Activated T-cell treated with anti-CD3 and anti-CD28 coated beads for 48 hours (primary cell): ENCODE measurements around the gene LY9.
A peak's percentile ranks its signal among the peaks of the same experiment; 100 is the strongest.

Experiments used
- DNase-seq: peaks from one replicate; pipeline ENCODE4 v3.0.0-alpha.2; 2020; ENCODE audit warnings: low read depth

Gene LY9

GRCh38 chr1:160836981-160837557 is 41.1 kb downstream of the LY9 start:
- DNase-seq, result no peak

GRCh38 chr1:160837558-160838205 is 41.7 kb downstream of the LY9 start:
- peak; percentile 72 for DNase-seq

- DNase-seq, result no peak
Observed at GRCh38 chr1:160838888-160839287, 42.9 kb downstream of the LY9 start.

- DNase-seq, result no peak
Observed at GRCh38 chr1:160839746-160840145, 43.8 kb downstream of the LY9 start.

- no peak for DNase-seq
Observed at GRCh38 chr1:160841079-160841478, 45.1 kb downstream of the LY9 start.

- DNase-seq, result no peak
Observed at GRCh38 chr1:160844447-160845232, 48.7 kb downstream of the LY9 start.

GRCh38 chr1:160846281-160846680 is 50.3 kb downstream of the LY9 start:
- DNase-seq, result no peak

GRCh38 chr1:160850541-160850940 is 54.6 kb downstream of the LY9 start:
- no peak for DNase-seq

GRCh38 chr1:160850993-160851392 is 55.0 kb downstream of the LY9 start:
- no peak for DNase-seq

GRCh38 chr1:160853014-160853413 is 57.0 kb downstream of the LY9 start:
- DNase-seq, result no peak

- DNase-seq, result no peak
Observed at GRCh38 chr1:160853754-160854153, 57.8 kb downstream of the LY9 start.

- DNase-seq, result no peak
Observed at GRCh38 chr1:160855181-160855981, 59.4 kb downstream of the LY9 start.

- DNase-seq, result no peak
Observed at GRCh38 chr1:160858097-160858496, 62.1 kb downstream of the LY9 start.

- no peak for DNase-seq
Observed at GRCh38 chr1:160858507-160858906, 62.5 kb downstream of the LY9 start.

GRCh38 chr1:160859166-160859565 is 63.2 kb downstream of the LY9 start:
- DNase-seq, result no peak

GRCh38 chr1:160860840-160861505 is 65.0 kb downstream of the LY9 start:
- no peak for DNase-seq

- DNase-seq, result peak; percentile 53
Observed at GRCh38 chr1:160862203-160863060, 66.5 kb downstream of the LY9 start, which contains the start of gene CD244. CD244 (minus strand) TSS chr1:160862887; CDS start chr1:160862677, 210 bp downstream.

GRCh38 chr1:160863061-160863773 is 67.2 kb downstream of the LY9 start:
- DNase-seq, result no peak

- no peak for DNase-seq
Observed at GRCh38 chr1:160863774-160864131, 67.8 kb downstream of the LY9 start.

- DNase-seq, result no peak
Observed at GRCh38 chr1:160864173-160864572, 68.2 kb downstream of the LY9 start.
